ACC112 (cell line): ENCODE results near the gene PHF11.
A peak's percentile ranks its signal among the peaks of the same experiment; 100 is the strongest.
"Not testable (repeated sequence)": the region's sequence is repeated elsewhere in the genome, so short reads cannot be mapped to it uniquely, and the experiment has no call there.

Experiments
- H2AFZ ChIP-seq: fragments of 200-600 bp; sonication (generic); one replicate; pipeline ENCODE4 v1.6.0; 2017; ENCODE audit warnings: antibody characterized with exemption, low read length; ENCODE audit not compliant: unreplicated experiment
- H3K27ac ChIP-seq: fragments of 200-600 bp; sonication (generic); 2 replicates; pipeline ENCODE4 v1.5.1; 2014; ENCODE audit warnings: low read depth, mild to moderate bottlenecking, antibody characterized with exemption, low read length, moderate library complexity
- H3K27me3 ChIP-seq: fragments of 200-600 bp; sonication (generic); 2 replicates; pipeline ENCODE4 v1.6.1; 2014; ENCODE audit warnings: mild to moderate bottlenecking, antibody characterized with exemption, low read length, moderate library complexity, mixed read lengths; ENCODE audit not compliant: insufficient read depth
- H3K36me3 ChIP-seq: fragments of 200-600 bp; sonication (generic); 2 replicates; pipeline ENCODE4 v1.6.1; 2016; ENCODE audit warnings: mild to moderate bottlenecking, antibody characterized with exemption, low read length, moderate library complexity, mixed read lengths; ENCODE audit not compliant: insufficient read depth
- H3K4me1 ChIP-seq: fragments of 200-600 bp; sonication (generic); one replicate; pipeline ENCODE4 v1.6.1; 2016; ENCODE audit warnings: low read length, mixed read lengths; ENCODE audit not compliant: insufficient read depth, unreplicated experiment, control insufficient read depth
- H3K4me3 ChIP-seq: fragments of 200-600 bp; sonication (generic); 2 replicates; pipeline ENCODE4 v1.5.1; 2014; ENCODE audit warnings: mild to moderate bottlenecking, low read depth, low read length
- H3K79me2 ChIP-seq: fragments of 200-600 bp; sonication (generic); one replicate; pipeline ENCODE4 v1.6.0; 2016; ENCODE audit warnings: low read length; ENCODE audit not compliant: control insufficient read depth, unreplicated experiment, insufficient read depth

PHF11 gene

DNA sequence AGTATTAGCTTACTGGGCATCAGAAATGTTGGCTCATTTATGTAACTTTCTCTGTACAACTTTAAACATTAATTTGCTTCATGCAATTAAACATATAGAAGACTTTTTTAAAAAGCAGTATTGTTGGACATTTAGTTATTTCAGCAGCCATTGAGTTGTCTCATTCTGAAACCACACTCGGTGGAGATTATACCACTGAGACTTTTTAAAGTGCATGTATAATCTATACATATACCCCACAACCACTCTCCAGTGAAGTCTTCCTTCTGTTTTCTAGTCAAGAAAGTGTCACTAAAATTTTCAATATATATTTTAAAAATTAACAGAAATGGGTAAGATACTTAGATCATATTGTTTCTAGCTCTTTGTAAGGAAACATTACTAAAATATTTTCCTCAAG, 36.2 kb upstream of the PHF11 start:
- peaks cover 33% of the 10 kb centered on the region for H3K36me3 ChIP-seq
- no peak overlapping the region for H2AFZ ChIP-seq
- H3K4me3 ChIP-seq = no peak overlapping the region
- no peaks in the 10 kb centered on the region for H3K27me3 ChIP-seq
- no peak overlapping the region for H3K27ac ChIP-seq
- peaks cover 21% of the 10 kb centered on the region for H3K4me1 ChIP-seq
- no peaks in the 10 kb centered on the region for H3K79me2 ChIP-seq

GRCh38 chr13:49464085-49464484, 31.7 kb upstream of the PHF11 start:
- Histone ChIP-seq H3K27ac (no peak overlapping the region), H3K4me3 (no peak overlapping the region), H3K36me3 (peaks cover 33% of the 10 kb centered on the region), H2AFZ (no peak overlapping the region), H3K79me2 (no peaks in the 10 kb centered on the region), H3K4me1 (no peaks in the 10 kb centered on the region), H3K27me3 (no peaks in the 10 kb centered on the region)

GRCh38 chr13:49464621-49465325, 31.0 kb upstream of the PHF11 start:
- Histone ChIP-seq H3K4me1 (no peaks in the 10 kb centered on the region), H3K4me3 (no peak overlapping the region), H3K36me3 (peaks cover 33% of the 10 kb centered on the region), H3K27me3 (no peaks in the 10 kb centered on the region), H3K79me2 (no peaks in the 10 kb centered on the region), H3K27ac (no peak overlapping the region), H2AFZ (no peak overlapping the region)

- no peak overlapping the region for H2AFZ ChIP-seq
- H3K4me3 ChIP-seq = no peak overlapping the region
- H3K79me2 ChIP-seq = no peaks in the 10 kb centered on the region
- peaks cover 28% of the 10 kb centered on the region for H3K36me3 ChIP-seq
- no peak overlapping the region for H3K27ac ChIP-seq
- H3K4me1 ChIP-seq = no peaks in the 10 kb centered on the region
- no peaks in the 10 kb centered on the region for H3K27me3 ChIP-seq
Observed at GRCh38 chr13:49466292-49466838, 29.4 kb upstream of the PHF11 start.

DNA sequence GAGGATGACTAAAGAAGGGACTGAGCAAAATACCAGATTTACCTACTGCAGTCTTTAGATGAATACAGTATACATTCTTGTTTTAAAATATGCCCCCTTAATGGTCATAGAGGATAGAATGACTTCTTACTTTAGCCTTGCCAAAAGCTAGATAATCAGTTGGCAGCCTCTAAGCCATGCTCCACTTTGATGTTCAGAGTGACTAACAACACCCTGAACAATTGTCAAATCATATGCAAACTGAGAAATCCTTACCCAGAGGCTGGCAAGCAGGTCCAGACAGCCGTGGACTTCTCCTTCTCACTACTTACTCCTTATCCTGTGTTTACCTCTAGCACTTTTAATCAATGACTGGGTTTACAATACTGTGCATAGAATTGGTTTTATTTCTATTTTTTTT, 23.6 kb upstream of the PHF11 start:
- no peaks in the 10 kb centered on the region for H3K27me3 ChIP-seq
- H2AFZ ChIP-seq = no peak overlapping the region
- H3K79me2 ChIP-seq = no peaks in the 10 kb centered on the region
- no peak overlapping the region for H3K27ac ChIP-seq
- no peak overlapping the region for H3K4me3 ChIP-seq
- H3K36me3 ChIP-seq = no peaks in the 10 kb centered on the region; the same call in 1 of the 2 replicates
- no peaks in the 10 kb centered on the region for H3K4me1 ChIP-seq

DNA sequence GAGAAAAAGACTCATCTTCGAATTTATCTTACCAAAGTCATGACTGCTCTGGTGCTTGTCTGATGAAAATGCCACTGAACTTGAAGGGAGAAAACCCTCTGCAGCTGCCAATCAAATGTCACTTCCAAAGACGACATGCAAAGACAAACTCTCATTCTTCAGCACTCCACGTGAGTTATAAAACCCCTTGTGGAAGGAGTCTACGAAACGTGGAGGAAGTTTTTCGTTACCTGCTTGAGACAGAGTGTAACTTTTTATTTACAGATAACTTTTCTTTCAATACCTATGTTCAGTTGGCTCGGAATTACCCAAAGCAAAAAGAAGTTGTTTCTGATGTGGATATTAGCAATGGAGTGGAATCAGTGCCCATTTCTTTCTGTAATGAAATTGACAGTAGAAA, 19.2 kb upstream of the PHF11 start:
- H3K79me2 ChIP-seq = no peaks in the 10 kb centered on the region
- H3K27ac ChIP-seq = no peak overlapping the region
- no peak overlapping the region for H3K4me3 ChIP-seq
- H3K36me3 ChIP-seq = no peaks in the 10 kb centered on the region
- H3K27me3 ChIP-seq = no peaks in the 10 kb centered on the region
- H3K4me1 ChIP-seq = no peaks in the 10 kb centered on the region
- H2AFZ ChIP-seq = no peak overlapping the region

GRCh38 chr13:49481788-49482187, 14.0 kb upstream of the PHF11 start:
- Histone ChIP-seq H3K79me2 (no peaks in the 10 kb centered on the region), H3K36me3 (no peaks in the 10 kb centered on the region), H3K4me3 (no peak overlapping the region), H2AFZ (no peak overlapping the region), H3K4me1 (no peaks in the 10 kb centered on the region), H3K27me3 (no peaks in the 10 kb centered on the region), H3K27ac (no peak overlapping the region)

GRCh38 chr13:49488563-49488962, 7.2 kb upstream of the PHF11 start:
- H3K4me1 ChIP-seq = peaks cover 7% of the 10 kb centered on the region
- no peak overlapping the region for H3K27ac ChIP-seq
- no peak overlapping the region for H2AFZ ChIP-seq
- no peaks in the 10 kb centered on the region for H3K79me2 ChIP-seq
- no peak overlapping the region for H3K4me3 ChIP-seq
- H3K27me3 ChIP-seq = no peaks in the 10 kb centered on the region
- no peaks in the 10 kb centered on the region; the same call in 1 of the 2 replicates for H3K36me3 ChIP-seq

DNA sequence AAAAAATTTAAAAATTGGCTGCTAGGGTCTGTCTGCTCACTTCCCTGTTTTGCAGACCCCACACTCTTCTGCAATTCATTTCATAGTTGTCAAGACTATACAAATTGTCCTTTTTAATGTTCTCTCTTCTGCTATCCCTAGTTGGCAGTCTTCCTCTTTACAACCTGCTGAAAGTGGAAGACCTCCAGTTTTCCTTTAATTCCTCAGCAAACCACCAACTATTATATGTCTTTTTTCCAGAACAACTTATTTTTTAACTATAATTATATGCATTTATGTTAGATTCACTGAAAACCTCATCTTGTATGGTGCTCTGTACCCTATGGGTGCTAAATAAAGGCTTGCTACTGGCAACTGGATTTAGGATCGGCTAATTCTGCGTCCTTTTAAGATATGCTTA, 1.1 kb upstream of the PHF11 start:
- peak overlapping the region; percentile 39 for H2AFZ ChIP-seq
- no peaks in the 10 kb centered on the region for H3K27me3 ChIP-seq
- no peaks in the 10 kb centered on the region for H3K36me3 ChIP-seq
- no peaks in the 10 kb centered on the region for H3K79me2 ChIP-seq
- H3K4me3 ChIP-seq = peak overlapping the region; percentile 83
- peaks cover 32% of the 10 kb centered on the region for H3K4me1 ChIP-seq
- H3K27ac ChIP-seq = peak overlapping the region; percentile 90

- H3K27me3 ChIP-seq, H3K79me2 ChIP-seq, H2AFZ ChIP-seq, H3K36me3 ChIP-seq: not testable (repeated sequence)
- Histone ChIP-seq H3K4me3 (peak overlapping the region; percentile 83; the same call in 1 of the 2 replicates), H3K4me1 (peaks cover 41% of the 10 kb centered on the region), H3K27ac (peak overlapping the region; percentile 79)
Observed at GRCh38 chr13:49496837-49497236, 1.1 kb downstream of the PHF11 start.

- H3K4me3 ChIP-seq = no peak overlapping the region
- no peaks in the 10 kb centered on the region for H3K27me3 ChIP-seq
- no peaks in the 10 kb centered on the region for H3K79me2 ChIP-seq
- H2AFZ ChIP-seq = no peak overlapping the region
- peaks cover 41% of the 10 kb centered on the region for H3K4me1 ChIP-seq
- H3K36me3 ChIP-seq = no peaks in the 10 kb centered on the region
- no peak overlapping the region for H3K27ac ChIP-seq
Observed at GRCh38 chr13:49497272-49497671, 1.5 kb downstream of the PHF11 start.
